Right atrium auricular region (tissue), 2 donors: ENCODE results near the gene GIPC2. TPM values are rescaled to one million over a fixed set of nuclear protein-coding genes. Genes with fewer than 3 reads are reported as not detected.

Experiments
- DNase-seq: peaks from one replicate; pipeline ENCODE4 v3.0.0-alpha.2; 2019; ENCODE audit warnings: low spot score
- H3K27ac ChIP-seq, 2 donors: fragments of 200-600 bp; sonication (generic); 1 replicate in 1 of 2; 2 replicates in 1 of 2; pipeline ENCODE4 v1.5.1; 2016 to 2019
- H3K27me3 ChIP-seq, 2 donors: fragments of 200-600 bp; sonication (generic); one replicate each; pipeline versions ENCODE4 v1.5.1 to v1.6.0; 2017 to 2019
- H3K36me3 ChIP-seq: fragments of 200-600 bp; sonication (generic); one replicate; pipeline ENCODE4 v1.5.1; 2016
- H3K4me1 ChIP-seq, 2 donors: fragments of 200-600 bp; sonication (generic); one replicate each; pipeline versions ENCODE4 v1.5.1 to v1.6.0; 2017 to 2019
- H3K4me3 ChIP-seq, 2 donors: fragments of 200-600 bp; sonication (generic); 1 replicate in 1 of 2; 2 replicates in 1 of 2; pipeline ENCODE4 v1.5.1; 2017 to 2019; ENCODE audit warnings: mild to moderate bottlenecking in 1 of 2, moderate library complexity in 1 of 2
- H3K9me3 ChIP-seq, 2 donors: fragments of 200-600 bp; sonication (generic); one replicate each; pipeline ENCODE4 v1.5.1; 2019
- CTCF ChIP-seq, 2 donors: fragments of 200-600 bp; sonication (generic); IDR thresholded peaks; one replicate each; pipeline ENCODE4 v1.5.1; 2019; ENCODE audit warnings: antibody characterized with exemption in 2 of 2
- total RNA-seq, 2 donors: library from RNA; depleted of rRNA; stranded (reverse); fragments of >200 nt; gene quantifications; one replicate each; pipeline ENCODE4 v1.1.0, GENCODE V29; 2016

GIPC2 gene
- total RNA-seq, 2 donors from 2014 or later, result 1.5 to 2.3 TPM

GRCh38 chr1:78170859-78171258 lies 125.1 kb downstream of the GIPC2 start:
- no peak for DNase-seq

GRCh38 chr1:78171736-78172590 lies 126.2 kb downstream of the GIPC2 start:
- Histone ChIP-seq H3K4me3 (no peak overlapping the region), H3K36me3 (no peaks in the 10 kb centered on the region), H3K4me1 (no peaks in the 10 kb centered on the region), H3K27ac (no peak overlapping the region), H3K9me3 (no peaks in the 10 kb centered on the region), H3K27me3 (no peaks in the 10 kb centered on the region)
- no peak for TF ChIP-seq CTCF (IDR thresholded peaks at IDR 0.05)
- no peak for DNase-seq

More at GRCh38 chr1:78170859-78171258, 125.1 kb downstream of the GIPC2 start:
- TF ChIP-seq CTCF (IDR thresholded peaks at IDR 0.05), result no peak
- H3K27ac ChIP-seq, result no peak overlapping the region
- no peaks in the 10 kb centered on the region for H3K27me3 ChIP-seq
- no peaks in the 10 kb centered on the region for H3K4me1 ChIP-seq
- H3K4me3 ChIP-seq, result no peak overlapping the region
- H3K36me3 ChIP-seq, result no peaks in the 10 kb centered on the region
- no peaks in the 10 kb centered on the region for H3K9me3 ChIP-seq

GRCh38 chr1:78176448-78176847 lies 130.7 kb downstream of the GIPC2 start:
- Histone ChIP-seq H3K4me1 (no peaks in the 10 kb centered on the region), H3K4me3 (no peak overlapping the region), H3K27ac (no peak overlapping the region), H3K27me3 (no peaks in the 10 kb centered on the region), H3K36me3 (no peaks in the 10 kb centered on the region), H3K9me3 (no peaks in the 10 kb centered on the region)
- TF ChIP-seq CTCF (IDR thresholded peaks at IDR 0.05), result no peak
- no peak for DNase-seq

GRCh38 chr1:78177708-78178270 lies 132.0 kb downstream of the GIPC2 start:
- no peak for DNase-seq
- no peak for TF ChIP-seq CTCF (IDR thresholded peaks at IDR 0.05)
- Histone ChIP-seq H3K4me1 (no peaks in the 10 kb centered on the region), H3K27ac (no peak overlapping the region), H3K36me3 (no peaks in the 10 kb centered on the region), H3K9me3 (no peaks in the 10 kb centered on the region), H3K27me3 (no peaks in the 10 kb centered on the region), H3K4me3 (no peak overlapping the region)

GRCh38 chr1:78178816-78179215 lies 133.1 kb downstream of the GIPC2 start:
- Histone ChIP-seq H3K4me3 (no peak overlapping the region), H3K9me3 (no peaks in the 10 kb centered on the region), H3K36me3 (no peaks in the 10 kb centered on the region), H3K27ac (no peak overlapping the region), H3K27me3 (no peaks in the 10 kb centered on the region), H3K4me1 (no peaks in the 10 kb centered on the region)
- no peak for TF ChIP-seq CTCF (IDR thresholded peaks at IDR 0.05)
- no peak for DNase-seq
